Thyroid gland (tissue), 4 donors: ENCODE data around the gene FSIP1. TPM values are rescaled to one million over a fixed set of nuclear protein-coding genes. Genes with fewer than 3 reads are reported as not detected.

ENCODE experiments used
- DNase-seq, 2 donors: peaks; one replicate each; pipeline ENCODE4 v3.0.0-alpha.2; 2019
- H3K27ac ChIP-seq, 3 donors: fragments of 200-600 bp; sonication (generic); 1 replicate in 2 of 3; 2 replicates in 1 of 3; pipeline ENCODE4 v1.5.1; 2016 to 2019; ENCODE audit warnings: mild to moderate bottlenecking in 1 of 3, moderate library complexity in 1 of 3
- H3K27me3 ChIP-seq: fragments of 200-600 bp; sonication (generic); one replicate; pipeline ENCODE4 v1.5.1; 2019
- H3K36me3 ChIP-seq, 2 donors: fragments of 200-600 bp; sonication (generic); one replicate each; pipeline ENCODE4 v1.5.1; 2016 to 2019
- H3K4me1 ChIP-seq, 2 donors: fragments of 200-600 bp; sonication (generic); one replicate each; pipeline ENCODE4 v1.5.1; 2017 to 2019
- H3K4me3 ChIP-seq, 3 donors: fragments of 200-600 bp; sonication (generic); replicated peaks in 1 of 3; 1 replicate in 2 of 3; 2 replicates in 1 of 3; pipeline ENCODE4 v1.5.1; 2016; ENCODE audit warnings: mild to moderate bottlenecking in 1 of 3
- H3K9me3 ChIP-seq: fragments of 200-600 bp; sonication (generic); one replicate; pipeline ENCODE4 v1.5.1; 2017
- POLR2A ChIP-seq, 2 donors: fragments of 450-650 bp; IDR thresholded peaks; one replicate each; pipeline ENCODE4 v1.6.1; 2017; ENCODE audit warnings: antibody characterized with exemption in 2 of 2, mild to moderate bottlenecking in 2 of 2, moderate library complexity in 1 of 2
- WGBS, 2 donors: methylation state at CpG; one replicate each; pipeline ENCODE4 v1.1.5; 2017; 5-methylcytosine and 5-hydroxymethylcytosine counted together
- intact Hi-C: fragments of 100-400 bp; cut with DNase I; formaldehyde crosslinking; loops from one replicate; pipeline ENCODE4 v1.15.1; 2023
- total RNA-seq, 4 donors: library from RNA; depleted of rRNA; stranded (reverse); fragments of >200 nt; gene quantifications; one replicate each; pipeline ENCODE4 v1.2.3, GENCODE V29; 2016
- TF ChIP-seq, protein P1 (sequence below), 6 experiments: fragments of 200-600 bp in 3 of 6; fragments of 450-650 bp in 3 of 6; sonication (generic) in 3 of 6; IDR thresholded peaks; one replicate each; pipeline ENCODE4 v1.5.1; 2016 to 2019; ENCODE audit warnings: antibody characterized with exemption in 6 of 6, mild to moderate bottlenecking in 2 of 6, inconsistent platforms in 1 of 6, moderate library complexity in 1 of 6

The FSIP1 gene
- total RNA-seq, 4 donors from 2014 or later = 0.94 to 2.5 (median 1.5) TPM

DNA sequence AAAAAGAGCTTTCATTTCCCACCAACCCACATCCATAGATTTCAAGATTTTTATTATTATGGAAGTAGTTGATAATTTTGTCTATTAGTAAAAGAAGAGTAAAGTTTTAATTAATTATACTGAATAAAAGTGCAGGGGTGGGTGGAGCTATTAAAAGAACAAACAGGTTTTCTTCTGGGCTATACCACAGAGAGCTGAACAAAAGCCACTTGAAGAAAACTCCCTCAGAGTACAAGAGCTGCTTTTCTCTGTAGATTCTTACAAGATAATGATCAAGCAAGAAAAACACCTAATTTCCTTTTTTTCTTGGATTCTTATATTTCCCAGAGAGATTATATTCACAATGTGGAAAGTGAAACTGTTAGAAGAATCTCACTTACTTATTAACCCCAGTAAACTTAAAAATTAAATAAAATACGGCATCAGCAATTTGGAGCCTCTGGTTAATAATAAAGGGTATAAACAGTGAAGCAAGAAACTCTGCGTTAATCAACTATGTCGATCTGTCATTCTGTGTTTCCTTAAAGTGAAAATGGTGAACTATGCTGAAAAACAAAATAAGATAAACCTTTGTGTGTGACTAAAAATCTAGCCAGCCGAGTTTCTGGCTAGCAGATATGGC is 116.9 kb downstream of the FSIP1 start:
- H3K9me3 ChIP-seq = no peaks in the 10 kb centered on the region
- TF ChIP-seq, protein P1, sequence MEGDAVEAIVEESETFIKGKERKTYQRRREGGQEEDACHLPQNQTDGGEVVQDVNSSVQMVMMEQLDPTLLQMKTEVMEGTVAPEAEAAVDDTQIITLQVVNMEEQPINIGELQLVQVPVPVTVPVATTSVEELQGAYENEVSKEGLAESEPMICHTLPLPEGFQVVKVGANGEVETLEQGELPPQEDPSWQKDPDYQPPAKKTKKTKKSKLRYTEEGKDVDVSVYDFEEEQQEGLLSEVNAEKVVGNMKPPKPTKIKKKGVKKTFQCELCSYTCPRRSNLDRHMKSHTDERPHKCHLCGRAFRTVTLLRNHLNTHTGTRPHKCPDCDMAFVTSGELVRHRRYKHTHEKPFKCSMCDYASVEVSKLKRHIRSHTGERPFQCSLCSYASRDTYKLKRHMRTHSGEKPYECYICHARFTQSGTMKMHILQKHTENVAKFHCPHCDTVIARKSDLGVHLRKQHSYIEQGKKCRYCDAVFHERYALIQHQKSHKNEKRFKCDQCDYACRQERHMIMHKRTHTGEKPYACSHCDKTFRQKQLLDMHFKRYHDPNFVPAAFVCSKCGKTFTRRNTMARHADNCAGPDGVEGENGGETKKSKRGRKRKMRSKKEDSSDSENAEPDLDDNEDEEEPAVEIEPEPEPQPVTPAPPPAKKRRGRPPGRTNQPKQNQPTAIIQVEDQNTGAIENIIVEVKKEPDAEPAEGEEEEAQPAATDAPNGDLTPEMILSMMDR (IDR thresholded peaks at IDR 0.05) = no peak
- TF ChIP-seq POLR2A (IDR thresholded peaks at IDR 0.05) = no peak
- DNase-seq = no peak
- intact Hi-C loops = no loop called here
- peaks cover 7 to 20% of the 10 kb centered on the region in 2 donors for H3K4me1 ChIP-seq
- H3K36me3 ChIP-seq = no peaks in the 10 kb centered on the region
- WGBS, 2 donors = 20 to 35% methylated on average over 4 of the region's 4 CpGs
- no peak overlapping the region for H3K4me3 ChIP-seq
- no peaks in the 10 kb centered on the region for H3K27me3 ChIP-seq
- peak overlapping the region in 2 of 3 donors; percentile 27 to 28 for H3K27ac ChIP-seq

DNA sequence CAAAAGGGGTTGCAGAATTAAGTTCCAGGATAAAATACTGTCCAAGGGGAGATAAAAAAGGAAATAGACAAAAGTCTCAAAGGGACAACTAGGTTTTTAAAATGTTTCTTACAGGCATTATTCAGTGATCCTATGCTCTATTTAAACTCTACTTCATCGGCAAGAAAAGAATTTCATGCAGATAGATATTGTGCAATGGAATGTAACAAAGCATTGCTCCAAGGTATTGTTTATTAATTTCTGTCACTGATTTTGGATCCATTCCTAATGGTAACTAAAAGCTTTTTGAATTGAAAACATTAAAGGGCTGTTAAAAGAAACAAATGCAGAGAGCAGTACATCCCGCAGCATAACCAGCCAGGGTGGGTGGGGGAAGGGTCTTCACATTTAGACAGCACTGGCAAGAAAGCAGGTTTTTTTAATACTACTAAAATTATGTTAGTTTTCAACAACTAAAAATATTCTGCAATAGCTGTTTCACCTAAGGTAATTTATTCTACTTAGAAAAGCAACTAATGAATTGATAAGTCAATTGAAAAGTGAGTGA is 118.9 kb downstream of the FSIP1 start:
- intact Hi-C loops = no loop called here

DNA sequence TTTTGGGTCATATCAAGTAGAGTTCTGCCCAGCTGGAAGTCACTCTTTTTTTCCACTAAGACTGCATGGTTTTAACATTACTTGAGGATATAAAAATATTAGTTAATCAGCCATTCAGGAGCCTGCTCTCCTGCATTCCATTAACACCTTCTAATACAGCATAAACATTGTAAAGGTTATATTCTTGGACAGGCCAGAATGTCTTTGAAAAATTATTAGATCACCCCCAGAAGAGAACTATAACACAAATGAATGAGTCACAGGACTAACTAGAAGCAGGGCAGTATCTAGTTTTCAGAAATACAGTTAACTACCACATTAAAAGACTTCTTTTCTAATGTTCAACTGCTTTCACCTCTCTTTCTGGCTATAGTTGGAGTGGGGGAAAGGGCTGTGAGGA is 120.9 kb downstream of the FSIP1 start:
- H3K36me3 ChIP-seq = no peaks in the 10 kb centered on the region
- no peaks in the 10 kb centered on the region for H3K27me3 ChIP-seq
- peaks cover 6 to 10% of the 10 kb centered on the region in 2 donors for H3K4me1 ChIP-seq
- H3K27ac ChIP-seq = no peak overlapping the region
- TF ChIP-seq, protein P1 (IDR thresholded peaks at IDR 0.05) = no peak
- TF ChIP-seq POLR2A (IDR thresholded peaks at IDR 0.05) = no peak
- no peaks in the 10 kb centered on the region for H3K9me3 ChIP-seq
- no peak for DNase-seq
- H3K4me3 ChIP-seq = no peak overlapping the region
- intact Hi-C loops = no loop called here

More for the DNA sequence above, 118.9 kb downstream of the FSIP1 start:
- H3K4me1 ChIP-seq = peaks cover 7 to 20% of the 10 kb centered on the region in 2 donors
- no peak overlapping the region for H3K27ac ChIP-seq
- H3K27me3 ChIP-seq = no peaks in the 10 kb centered on the region
- DNase-seq = no peak
- no peak overlapping the region for H3K4me3 ChIP-seq
- H3K36me3 ChIP-seq = no peaks in the 10 kb centered on the region
- H3K9me3 ChIP-seq = no peaks in the 10 kb centered on the region
- 51 to 67% methylated on average over 2 of the region's 2 CpGs for WGBS, 2 donors
- TF ChIP-seq, protein P1 (IDR thresholded peaks at IDR 0.05) = no peak
- no peak for TF ChIP-seq POLR2A (IDR thresholded peaks at IDR 0.05)

DNA sequence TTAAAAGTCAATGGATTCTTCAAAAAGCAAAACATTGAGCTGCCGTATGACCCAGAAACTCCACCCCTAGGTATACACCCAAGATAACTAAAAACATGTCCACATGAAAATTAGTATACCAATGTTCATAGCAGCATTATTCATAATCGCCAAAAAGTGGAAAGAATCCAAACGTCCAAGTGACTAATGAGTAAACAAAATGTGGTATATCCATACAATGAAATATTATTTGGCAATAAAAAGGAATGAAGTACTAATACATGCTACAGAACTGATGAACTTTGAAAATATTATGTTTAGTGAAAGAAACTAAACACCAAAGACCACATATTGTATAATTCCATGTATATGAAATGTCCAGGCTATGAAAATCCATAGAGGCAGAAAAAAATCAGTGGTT is 123.9 kb downstream of the FSIP1 start:
- TF ChIP-seq, protein P1 (IDR thresholded peaks at IDR 0.05) = no peak
- no peak for TF ChIP-seq POLR2A (IDR thresholded peaks at IDR 0.05)
- DNase-seq = no peak
- 95 to 97% methylated on average over 3 of the region's 3 CpGs for WGBS, 2 donors
- intact Hi-C loops = no loop called here
- no peak overlapping the region for H3K27ac ChIP-seq
- no peaks in the 10 kb centered on the region for H3K4me1 ChIP-seq
- H3K4me3 ChIP-seq = no peak overlapping the region
- H3K9me3 ChIP-seq = no peaks in the 10 kb centered on the region
- H3K36me3 ChIP-seq = no peaks in the 10 kb centered on the region
- no peaks in the 10 kb centered on the region for H3K27me3 ChIP-seq

DNA sequence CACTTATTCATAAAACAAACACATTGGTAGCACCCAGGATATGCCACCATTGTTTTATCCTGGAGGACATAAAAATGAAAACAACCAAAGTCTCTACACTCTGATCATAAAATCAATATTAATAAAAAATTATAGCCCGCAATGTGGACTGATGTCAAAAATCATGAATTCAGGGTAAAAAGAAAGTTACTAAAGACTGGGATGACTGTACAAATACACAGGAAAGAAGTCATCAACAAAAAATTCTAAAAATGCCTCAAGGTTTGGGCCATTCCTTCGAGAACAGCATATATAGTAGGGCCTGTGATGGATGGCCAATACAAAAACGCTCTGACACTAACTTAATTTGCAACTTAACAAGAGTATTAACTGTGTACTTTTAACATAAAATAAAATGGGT is 125.0 kb downstream of the FSIP1 start:
- H3K36me3 ChIP-seq = no peaks in the 10 kb centered on the region
- no peak overlapping the region for H3K4me3 ChIP-seq
- no peaks in the 10 kb centered on the region for H3K9me3 ChIP-seq
- WGBS, 2 donors = 93% methylated on average over 3 of the region's 3 CpGs
- H3K27ac ChIP-seq = no peak overlapping the region
- H3K27me3 ChIP-seq = no peaks in the 10 kb centered on the region
- TF ChIP-seq POLR2A (IDR thresholded peaks at IDR 0.05) = no peak
- no peak for DNase-seq
- H3K4me1 ChIP-seq = no peaks in the 10 kb centered on the region
- intact Hi-C loops = no loop called here
